Measurements from ENCODE around the gene SLC9A3. TPM values are rescaled to one million over a fixed set of nuclear protein-coding genes. Genes with fewer than 3 reads are reported as not detected.

Gene SLC9A3
- polyA plus RNA-seq, 3 donors, result 0.31 to 0.42 (median 0.36) TPM

- H3K9me3 Mint-ChIP-seq, result peaks cover 0 to 6% (median 4%) of the 10 kb centered on the region in 7 donors
- H3K4me3 Mint-ChIP-seq, result no peak overlapping the region
Observed at GRCh38 chr5:477247-477646, 47.0 kb downstream of the SLC9A3 start.

GRCh38 chr5:476814-477175 lies 47.5 kb downstream of the SLC9A3 start:
- no peaks in the 10 kb centered on the region for H3K79me2 ChIP-seq (ENCODE audit: insufficient read depth, low read length)
- H3K4me1 ChIP-seq (ENCODE audit: control insufficient read depth in 1 of 2, insufficient read depth in 2 of 2, low read length in 2 of 2), result peaks cover 20 to 32% of the 10 kb centered on the region in 2 donors
- Mint-ChIP-seq H3K9me3 (peaks cover 0 to 6% (median 4%) of the 10 kb centered on the region in 7 donors), H3K4me3 (peak overlapping the region in 1 of 2 donors; percentile 26), H3K27ac (no peak overlapping the region), H3K27me3 (ENCODE audit: low read depth in 3 of 3) (peaks cover 39 to 73% (median 50%) of the 10 kb centered on the region in 3 donors), H3K36me3 (peaks cover 0 to 2% of the 10 kb centered on the region in 2 donors), H3K4me1 (peaks cover 13% of the 10 kb centered on the region)
- H3K36me3 ChIP-seq (replicated peaks in 1 of 2; ENCODE audit: control insufficient read depth in 1 of 2, insufficient read depth in 2 of 2, low read length in 2 of 2), result no peaks in the 10 kb centered on the region
- no peak overlapping the region for H3K9ac ChIP-seq (ENCODE audit: insufficient read depth, low read length, poor library complexity, severe bottlenecking)
- TF ChIP-seq CTCF (IDR thresholded peaks at IDR 0.05), result no peak
- intact Hi-C loops (cut with micrococcal nuclease), result loop anchor here in 1 of 2 donors (10.0 kb wide), 2 partner anchors 68 to 418 kb away; partner anchors contain the start of genes BRD9 and TRIP13
- H3K27me3 ChIP-seq (ENCODE audit: control insufficient read depth in 2 of 2, insufficient read depth in 2 of 2, low read length in 2 of 2), result peaks cover 4 to 34% of the 10 kb centered on the region in 2 donors
- no peak overlapping the region for H3K4me3 ChIP-seq (replicated peaks in 1 of 3; ENCODE audit: low read depth in 2 of 3, low read length in 3 of 3)
- peaks cover 8% of the 10 kb centered on the region for H4K20me1 ChIP-seq (ENCODE audit: insufficient read depth, low read length)
- WGBS (ENCODE audit: insufficient coverage), result 93% methylated on average over 5 of the region's 9 CpGs
- H2AFZ ChIP-seq (ENCODE audit: insufficient read depth, low read depth, low read length, poor library complexity, severe bottlenecking), result no peak overlapping the region
- H3K27ac ChIP-seq (ENCODE audit: low read depth in 1 of 2, low read length in 2 of 2), result no peak overlapping the region
- H3K9me3 ChIP-seq (replicated peaks in 1 of 2; ENCODE audit: control insufficient read depth in 1 of 2, insufficient read depth in 1 of 2, low read length in 2 of 2), result no peaks in the 10 kb centered on the region
- no peak for DNase-seq
- no peak overlapping the region for H3K4me2 ChIP-seq (replicated peaks; ENCODE audit: extremely low read depth, low read length, poor library complexity, severe bottlenecking)

More at GRCh38 chr5:477247-477646, 47.0 kb downstream of the SLC9A3 start:
- intact Hi-C loops (cut with micrococcal nuclease), result loop anchor here in 1 of 2 donors (10.0 kb wide), 2 partner anchors 68 to 418 kb away; partner anchors contain the start of genes BRD9 and TRIP13
- H4K20me1 ChIP-seq (ENCODE audit: insufficient read depth, low read length), result peaks cover 4% of the 10 kb centered on the region
- no peak overlapping the region for H3K27ac ChIP-seq (ENCODE audit: low read depth in 1 of 2, low read length in 2 of 2)
- H3K79me2 ChIP-seq (ENCODE audit: insufficient read depth, low read length), result no peaks in the 10 kb centered on the region
- no peak overlapping the region for H3K9ac ChIP-seq (ENCODE audit: insufficient read depth, low read length, poor library complexity, severe bottlenecking)
- peaks cover 37 to 73% (median 50%) of the 10 kb centered on the region in 3 donors for H3K27me3 Mint-ChIP-seq (ENCODE audit: low read depth in 3 of 3)
- no peaks in the 10 kb centered on the region for H3K36me3 ChIP-seq (replicated peaks in 1 of 2; ENCODE audit: control insufficient read depth in 1 of 2, insufficient read depth in 2 of 2, low read length in 2 of 2)
- no peak for TF ChIP-seq CTCF (IDR thresholded peaks at IDR 0.05)
- no peak overlapping the region for H3K4me3 ChIP-seq (replicated peaks in 1 of 3; ENCODE audit: low read depth in 2 of 3, low read length in 3 of 3)
- H3K4me1 Mint-ChIP-seq, result peaks cover 8% of the 10 kb centered on the region
- H3K4me2 ChIP-seq (replicated peaks; ENCODE audit: extremely low read depth, low read length, poor library complexity, severe bottlenecking), result no peak overlapping the region
- H3K27ac Mint-ChIP-seq, result no peak overlapping the region
- H3K4me1 ChIP-seq (ENCODE audit: control insufficient read depth in 1 of 2, insufficient read depth in 2 of 2, low read length in 2 of 2), result peaks cover 16 to 27% of the 10 kb centered on the region in 2 donors
- WGBS (ENCODE audit: insufficient coverage), result 87% methylated on average over 19 of the region's 19 CpGs
- H3K27me3 ChIP-seq (ENCODE audit: control insufficient read depth in 2 of 2, insufficient read depth in 2 of 2, low read length in 2 of 2), result peaks cover 4 to 34% of the 10 kb centered on the region in 2 donors
- peaks cover 0 to 2% of the 10 kb centered on the region in 2 donors for H3K36me3 Mint-ChIP-seq
- no peaks in the 10 kb centered on the region for H3K9me3 ChIP-seq (replicated peaks in 1 of 2; ENCODE audit: control insufficient read depth in 1 of 2, insufficient read depth in 1 of 2, low read length in 2 of 2)
- no peak overlapping the region for H2AFZ ChIP-seq (ENCODE audit: insufficient read depth, low read depth, low read length, poor library complexity, severe bottlenecking)
- DNase-seq, result no peak
